NCI-H226 (cell line): Measurements from ENCODE around the gene ILF3.

Experiments
- DNase-seq: peaks from one replicate; pipeline ENCODE4 v3.0.0-alpha.2; 2015

ILF3 gene

DNA sequence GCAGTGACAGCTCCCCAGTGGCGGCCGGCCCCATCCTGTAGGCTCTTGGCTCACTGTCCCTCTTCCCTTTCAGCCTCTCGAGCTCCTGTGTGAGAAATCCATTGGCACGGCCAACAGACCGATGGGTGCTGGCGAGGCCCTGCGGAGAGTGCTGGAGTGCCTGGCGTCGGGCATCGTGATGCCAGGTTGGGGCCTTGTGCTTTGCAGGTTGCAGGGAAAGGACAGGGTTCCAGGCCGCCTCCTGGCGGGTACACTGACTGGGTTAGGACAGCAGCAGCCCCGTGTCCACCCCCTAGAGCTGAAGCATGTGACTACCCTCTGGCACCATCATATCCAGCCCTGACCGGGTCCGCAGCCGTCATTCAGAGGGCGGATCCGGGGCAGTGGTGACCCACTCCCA is 25.6 kb downstream of the ILF3 start:
- DNase-seq = no peak

DNA sequence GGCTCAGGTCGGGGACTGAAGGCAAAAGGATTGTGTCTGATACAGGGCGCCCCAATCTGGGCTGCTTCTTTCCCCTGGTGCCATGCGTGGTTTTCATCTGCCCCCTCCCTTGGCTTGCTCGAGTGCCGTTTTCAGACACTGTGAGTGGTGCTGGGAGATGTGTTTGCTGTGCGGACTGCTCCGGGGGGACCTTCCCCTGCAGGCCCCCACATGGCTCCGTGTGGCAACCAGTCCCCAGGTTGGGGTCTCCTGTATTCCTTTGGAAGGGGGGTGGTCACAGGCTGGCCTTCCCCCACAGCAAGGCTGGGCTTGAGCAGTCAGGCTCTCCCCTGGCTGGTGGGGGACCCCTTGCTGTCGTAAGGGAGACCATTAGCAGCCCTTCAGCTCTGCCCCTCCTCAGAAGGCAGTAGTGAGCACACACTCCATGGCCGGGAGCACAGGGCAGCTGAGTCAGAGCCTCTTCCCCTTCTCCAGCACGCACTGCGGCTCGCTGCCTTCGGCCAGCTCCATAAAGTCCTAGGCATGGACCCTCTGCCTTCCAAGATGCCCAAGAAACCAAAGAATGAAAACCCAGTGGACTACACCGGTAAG is 26.5 kb downstream of the ILF3 start:
- DNase-seq = no peak

DNA sequence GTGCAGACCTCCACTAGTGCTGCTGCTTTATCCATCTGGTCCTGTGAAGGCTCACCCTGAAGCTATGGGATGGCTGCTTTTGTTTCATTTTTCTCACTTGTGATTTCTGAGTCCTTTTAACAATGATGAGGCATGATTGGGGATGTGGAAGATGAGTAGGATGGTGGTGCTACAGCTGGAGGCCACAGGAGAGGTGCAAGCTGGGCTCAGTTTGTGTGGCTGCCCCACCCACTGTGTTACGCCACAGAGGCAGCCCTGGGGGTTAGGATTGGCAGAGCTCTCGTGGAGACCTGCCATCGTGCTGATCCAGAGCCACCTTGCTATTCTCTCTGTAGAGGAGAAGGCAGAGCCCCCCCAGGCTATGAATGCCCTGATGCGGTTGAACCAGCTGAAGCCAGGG is 27.5 kb downstream of the ILF3 start:
- no peak for DNase-seq

DNA sequence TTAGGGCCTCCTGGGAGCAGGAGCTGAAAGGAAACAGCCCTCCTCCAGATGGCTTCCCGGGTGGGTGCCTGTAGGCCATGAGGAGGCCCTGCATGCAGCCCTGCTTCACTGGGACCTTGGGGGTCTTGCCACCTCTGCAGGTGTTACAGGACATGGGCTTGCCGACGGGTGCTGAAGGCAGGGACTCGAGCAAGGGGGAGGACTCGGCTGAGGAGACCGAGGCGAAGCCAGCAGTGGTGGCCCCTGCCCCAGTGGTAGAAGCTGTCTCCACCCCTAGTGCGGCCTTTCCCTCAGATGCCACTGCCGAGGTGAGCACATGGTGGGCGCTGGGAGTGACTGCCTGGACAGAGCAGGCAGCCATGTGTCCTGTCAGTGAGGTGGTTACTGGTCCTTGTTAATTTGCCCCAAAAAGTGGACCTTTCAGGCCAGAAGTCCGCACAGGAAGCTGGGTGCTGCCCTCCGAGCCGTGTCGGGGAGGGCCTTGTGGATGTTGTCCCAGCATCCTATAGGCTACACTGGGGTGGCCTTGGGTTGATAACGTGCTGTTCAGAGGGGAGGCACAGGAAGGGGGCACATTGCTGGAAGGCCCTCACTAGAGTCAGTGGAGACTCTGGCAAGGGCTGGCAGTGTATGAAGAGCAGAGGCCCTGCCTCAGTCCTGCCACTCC is 28.4 kb downstream of the ILF3 start:
- no peak for DNase-seq

DNA sequence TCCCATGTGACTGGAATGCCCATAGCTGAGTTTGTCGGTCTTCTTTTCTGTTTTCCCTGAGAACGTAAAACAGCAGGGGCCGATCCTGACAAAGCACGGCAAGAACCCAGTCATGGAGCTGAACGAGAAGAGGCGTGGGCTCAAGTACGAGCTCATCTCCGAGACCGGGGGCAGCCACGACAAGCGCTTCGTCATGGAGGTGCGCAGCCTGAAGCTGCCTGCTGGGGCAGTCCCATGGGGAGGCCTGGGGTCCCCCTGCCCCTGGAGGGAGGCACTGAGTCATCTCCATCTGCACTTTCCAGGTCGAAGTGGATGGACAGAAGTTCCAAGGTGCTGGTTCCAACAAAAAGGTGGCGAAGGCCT is 28.9 kb downstream of the ILF3 start:
- DNase-seq = no peak

DNA sequence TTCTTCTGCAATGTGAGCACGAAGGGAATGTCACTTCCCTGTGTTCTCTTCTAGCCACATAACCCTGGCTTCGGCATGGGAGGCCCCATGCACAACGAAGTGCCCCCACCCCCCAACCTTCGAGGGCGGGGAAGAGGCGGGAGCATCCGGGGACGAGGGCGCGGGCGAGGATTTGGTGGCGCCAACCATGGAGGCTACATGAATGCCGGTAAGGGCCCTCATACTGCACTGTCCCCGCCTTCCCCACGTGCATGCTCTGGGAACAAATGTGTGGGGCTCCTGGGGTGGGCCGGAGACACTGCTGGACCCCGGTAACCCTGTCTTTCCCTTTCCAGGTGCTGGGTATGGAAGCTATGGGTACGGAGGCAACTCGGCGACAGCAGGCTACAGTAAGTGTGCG is 29.4 kb downstream of the ILF3 start:
- no peak for DNase-seq

DNA sequence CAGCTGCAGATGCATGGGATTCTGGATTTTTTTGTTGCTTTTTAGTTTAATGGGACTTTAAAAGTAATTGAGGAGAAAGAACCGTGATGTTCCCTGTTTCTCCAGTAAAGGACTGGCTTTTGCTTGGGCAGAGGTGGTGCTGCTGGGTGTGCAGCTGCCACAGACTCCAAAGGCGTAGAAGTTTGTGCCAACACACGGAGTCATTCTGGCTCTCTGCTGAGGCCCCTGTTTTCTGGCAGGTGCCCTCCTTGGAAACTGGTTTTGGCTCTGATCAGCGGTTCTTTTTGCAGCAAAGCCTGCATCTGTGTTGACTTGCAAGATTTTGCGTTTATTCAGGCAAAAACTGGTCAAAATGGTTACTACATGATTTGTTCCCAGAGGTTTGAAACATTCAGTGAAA is 31.1 kb downstream of the ILF3 start:
- DNase-seq = no peak

DNA sequence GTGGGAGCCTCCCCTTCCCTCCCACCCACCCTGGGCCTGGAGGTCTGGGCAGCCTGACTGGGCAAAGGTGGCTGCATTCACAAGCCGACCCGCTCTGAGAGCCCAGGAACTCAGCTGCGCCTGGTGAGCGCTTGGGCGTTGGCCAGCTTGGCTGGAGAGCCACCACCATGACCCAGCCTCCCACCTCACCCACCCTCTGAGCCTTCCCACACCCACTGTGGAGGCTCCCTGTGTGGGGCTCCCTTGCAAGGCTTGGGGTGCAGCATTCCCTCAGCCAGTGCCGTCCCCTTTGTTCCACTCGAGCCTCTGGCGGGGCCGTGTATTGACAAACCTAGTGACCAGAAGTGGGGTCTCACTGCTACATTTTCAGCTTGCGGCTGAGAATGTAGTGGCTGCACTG is 32.0 kb downstream of the ILF3 start:
- DNase-seq = no peak

DNA sequence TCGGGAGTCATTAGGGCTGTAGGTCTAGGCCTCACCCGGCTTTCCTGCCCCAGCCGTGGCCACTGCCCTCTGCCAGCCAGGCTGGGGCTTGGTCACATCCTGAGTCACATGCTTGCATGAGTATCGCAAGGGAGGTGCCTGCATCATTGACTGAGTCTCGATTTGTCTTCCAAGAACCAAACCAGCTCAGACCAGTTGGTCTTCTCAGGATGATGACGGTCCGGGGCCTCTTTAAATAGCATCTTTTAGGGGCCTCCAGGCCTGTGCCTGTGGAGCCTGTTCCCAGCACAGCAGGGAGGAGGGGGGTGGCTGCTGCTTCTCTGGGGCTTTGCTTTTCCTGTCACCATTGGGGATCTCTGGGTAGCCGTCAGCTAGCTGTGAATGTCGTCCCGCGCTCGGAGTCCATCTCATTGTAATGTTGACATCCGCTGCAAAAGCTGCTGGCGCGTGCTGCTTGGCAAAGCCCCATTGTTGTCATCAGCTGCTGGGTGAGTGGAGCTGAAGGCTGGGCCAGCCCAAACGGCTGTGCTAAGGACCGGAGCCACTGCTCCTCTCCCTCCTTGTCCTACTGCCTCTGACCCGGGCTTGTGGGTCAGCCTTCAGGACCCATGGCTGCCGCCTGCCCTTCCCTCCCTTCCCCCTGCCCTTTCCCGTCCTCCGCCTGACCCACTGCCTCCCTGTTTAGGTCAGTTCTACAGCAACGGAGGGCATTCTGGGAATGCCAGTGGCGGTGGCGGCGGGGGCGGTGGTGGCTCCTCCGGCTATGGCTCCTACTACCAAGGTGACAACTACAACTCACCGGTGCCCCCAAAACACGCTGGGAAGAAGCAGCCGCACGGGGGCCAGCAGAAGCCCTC is 32.7 kb downstream of the ILF3 start:
- no peak for DNase-seq

DNA sequence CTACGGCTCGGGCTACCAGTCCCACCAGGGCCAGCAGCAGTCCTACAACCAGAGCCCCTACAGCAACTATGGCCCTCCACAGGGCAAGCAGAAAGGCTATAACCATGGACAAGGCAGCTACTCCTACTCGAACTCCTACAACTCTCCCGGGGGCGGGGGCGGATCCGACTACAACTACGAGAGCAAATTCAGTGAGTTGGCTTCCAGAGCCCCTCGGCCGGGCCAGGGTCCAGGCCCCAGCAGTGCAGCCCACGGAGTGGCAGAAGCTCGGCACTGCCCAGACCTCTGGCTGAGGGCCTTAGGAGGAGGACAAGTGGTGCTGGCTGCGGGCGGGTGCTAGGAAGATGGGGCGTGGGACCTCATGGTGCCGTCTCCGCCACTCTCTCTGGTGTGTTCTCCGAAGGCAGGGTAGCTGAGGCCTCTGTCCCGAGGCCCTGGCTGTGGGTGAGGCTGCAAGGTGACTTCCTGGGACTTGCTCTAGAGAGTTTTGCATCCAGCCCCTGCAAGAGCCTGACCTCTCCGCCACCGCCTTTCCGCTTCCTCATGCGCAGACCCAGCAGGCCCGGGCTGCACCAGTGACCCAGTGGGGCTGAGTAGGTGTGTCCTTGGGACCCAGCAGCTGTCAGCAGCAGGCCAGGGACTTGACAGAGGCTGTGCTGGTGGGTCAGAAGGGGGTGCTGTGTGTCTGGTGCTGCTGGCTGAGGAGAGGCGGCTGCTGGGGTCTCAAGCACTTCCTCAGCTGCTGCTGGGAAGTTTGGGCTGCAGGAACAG is 33.6 kb downstream of the ILF3 start:
- DNase-seq = no peak

DNA sequence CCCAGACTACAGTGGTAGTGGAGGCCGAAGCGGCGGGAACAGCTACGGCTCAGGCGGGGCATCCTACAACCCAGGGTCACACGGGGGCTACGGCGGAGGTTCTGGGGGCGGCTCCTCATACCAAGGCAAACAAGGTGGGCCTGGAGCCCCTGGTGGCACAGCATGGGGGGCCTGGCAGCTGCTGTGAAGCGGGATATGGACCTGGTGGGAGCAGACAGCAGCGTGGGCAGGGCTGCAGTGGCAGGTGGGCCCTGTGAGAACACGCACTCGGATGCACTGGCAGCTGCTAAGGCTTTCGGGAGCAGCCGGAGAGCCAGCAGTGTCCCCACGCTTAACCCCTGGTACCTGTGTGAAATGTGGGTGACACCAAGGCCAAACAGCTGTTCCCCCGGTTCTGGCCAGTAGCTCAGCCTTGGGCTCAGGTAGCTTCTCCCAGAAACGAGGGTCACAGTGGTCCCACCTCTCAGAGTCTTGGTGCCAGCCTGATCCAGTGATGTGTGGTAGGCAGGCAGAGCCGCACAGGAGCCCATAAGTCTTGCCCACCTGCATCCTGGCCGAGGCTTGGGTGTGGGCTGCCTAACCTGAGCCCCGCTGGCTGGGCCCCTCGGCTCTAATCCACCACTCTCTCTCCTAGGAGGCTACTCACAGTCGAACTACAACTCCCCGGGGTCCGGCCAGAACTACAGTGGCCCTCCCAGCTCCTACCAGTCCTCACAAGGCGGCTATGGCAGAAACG is 34.6 kb downstream of the ILF3 start:
- DNase-seq = no peak

DNA sequence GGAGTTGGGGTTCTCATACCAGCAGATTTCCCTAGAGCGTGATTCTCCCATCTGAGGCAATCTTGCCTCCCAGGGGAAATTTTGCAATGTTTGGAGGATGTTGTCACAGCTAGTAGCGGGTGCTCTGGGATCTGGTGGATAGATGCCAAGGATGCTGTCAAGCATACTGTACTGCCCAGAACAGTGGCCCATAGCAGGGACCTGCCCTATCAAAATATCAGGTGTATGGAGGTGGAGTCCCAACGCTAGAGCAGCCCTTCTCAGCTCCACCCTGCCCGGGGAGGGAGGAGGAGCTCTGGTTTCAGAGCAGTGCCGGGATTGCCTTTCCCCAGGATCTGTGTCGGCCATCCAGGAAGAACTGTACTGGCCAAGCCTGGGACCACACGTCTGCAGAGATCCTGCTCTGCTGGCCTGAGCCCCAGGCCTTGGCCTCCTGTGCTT is 36.2 kb downstream of the ILF3 start:
- DNase-seq = peak; percentile 20

DNA sequence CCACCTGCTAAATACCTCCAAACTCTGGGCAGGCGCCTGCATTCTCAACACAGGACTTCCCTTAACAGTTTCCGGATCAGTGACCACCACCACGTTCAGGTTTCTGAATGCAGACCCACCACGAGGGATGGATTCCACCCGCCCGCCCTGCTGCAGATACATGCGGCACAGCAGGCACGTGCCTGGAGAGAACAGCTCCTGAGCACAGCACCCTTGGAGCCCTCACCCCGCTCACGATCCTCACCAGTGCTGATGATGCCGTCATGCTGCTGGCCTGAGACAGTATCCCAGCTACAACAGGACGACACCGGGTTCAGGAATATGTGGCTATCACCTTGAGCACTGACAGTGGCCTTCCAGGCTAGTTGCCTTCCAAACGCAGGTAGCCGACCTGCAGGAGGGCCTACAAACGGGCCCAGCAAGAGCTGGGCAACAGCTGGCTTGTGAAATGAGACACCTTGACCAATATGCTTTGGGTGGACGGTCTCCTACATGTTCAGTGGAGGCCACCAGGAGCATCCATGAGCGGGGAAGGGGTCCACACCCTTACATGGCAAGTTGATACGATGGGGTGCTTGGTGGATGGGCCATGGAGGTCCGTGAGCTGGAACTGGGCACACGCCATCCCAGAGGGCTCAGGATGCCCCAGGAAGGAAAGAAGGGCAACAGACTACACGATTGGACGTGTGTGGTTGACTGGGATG is 37.2 kb downstream of the ILF3 start:
- no peak for DNase-seq

DNA sequence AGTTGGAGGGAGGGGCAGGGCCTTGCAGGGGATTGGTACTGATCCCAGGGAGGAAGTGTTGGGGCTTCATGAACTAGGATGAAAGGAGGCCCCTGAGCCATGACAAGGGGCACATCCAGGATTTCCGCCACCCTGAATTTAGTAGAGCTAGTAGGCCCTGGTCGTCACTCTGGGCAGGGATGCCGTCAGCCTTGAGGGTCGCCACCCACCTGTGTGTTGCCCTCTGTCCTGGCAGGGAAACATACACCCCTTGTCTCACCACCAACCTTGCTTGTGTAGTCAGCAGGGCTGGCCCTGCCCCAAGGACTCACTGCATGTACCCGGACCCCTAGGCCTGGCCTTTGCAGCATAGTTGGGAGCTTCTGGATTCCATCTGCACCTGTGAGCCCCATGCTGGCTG is 37.7 kb downstream of the ILF3 start:
- DNase-seq = no peak

DNA sequence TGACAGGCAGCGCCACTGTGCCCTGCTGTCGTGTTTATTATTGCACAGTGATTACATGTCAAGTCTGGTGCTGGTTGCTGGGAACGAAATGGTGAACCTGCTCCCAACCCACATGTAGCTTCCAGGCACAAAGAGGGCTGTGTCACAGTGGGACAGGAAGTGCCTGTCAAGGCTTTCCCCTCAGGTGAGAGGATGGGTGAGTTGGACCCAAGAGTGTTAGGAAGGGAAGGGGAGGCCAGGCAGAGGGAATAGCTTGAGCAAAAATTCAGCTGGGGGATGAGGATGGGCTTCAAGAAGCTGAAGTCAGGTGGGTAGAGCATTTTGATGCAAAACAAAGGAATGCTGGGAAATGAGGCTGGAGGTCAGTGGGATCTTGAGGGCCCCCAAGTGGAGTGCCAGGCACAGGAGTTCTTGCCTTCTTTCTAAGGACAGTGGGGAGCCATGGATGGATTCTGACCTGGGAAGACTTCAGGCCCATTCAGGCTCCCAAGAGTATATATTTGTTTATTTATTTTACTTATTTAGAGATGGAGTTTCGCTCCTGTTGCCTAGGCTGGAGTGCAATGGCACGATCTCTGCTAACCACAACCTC is 38.6 kb downstream of the ILF3 start:
- no peak for DNase-seq

DNA sequence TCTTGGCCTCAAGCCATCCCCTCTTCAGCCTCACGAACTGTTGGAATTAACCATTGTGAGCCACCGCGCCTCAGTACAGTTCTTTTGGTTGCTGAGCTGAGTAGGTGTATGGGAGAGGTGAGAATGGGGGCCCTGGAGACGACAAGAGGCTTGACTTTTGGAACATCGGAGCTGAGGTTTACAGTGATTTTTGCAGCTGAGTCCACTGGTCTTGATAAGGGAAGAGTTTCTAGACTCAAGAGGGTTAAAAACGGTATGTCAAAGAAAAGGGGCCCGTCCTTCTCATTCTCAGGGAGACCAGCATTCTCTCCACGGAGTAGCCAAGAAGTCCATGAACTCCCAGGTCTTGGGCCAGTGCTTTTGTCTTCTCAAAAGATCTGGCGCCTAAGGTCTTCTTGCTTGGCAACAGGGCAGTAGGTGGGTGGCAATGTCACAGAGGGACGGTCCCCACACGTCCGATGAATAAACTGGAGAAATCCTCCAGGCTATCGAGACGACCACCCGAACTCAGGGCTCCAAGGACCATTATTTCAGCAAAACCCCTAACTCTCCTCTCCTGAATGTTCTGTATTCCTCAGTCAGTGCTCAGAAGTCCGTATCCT is 40.7 kb downstream of the ILF3 start:
- no peak for DNase-seq

DNA sequence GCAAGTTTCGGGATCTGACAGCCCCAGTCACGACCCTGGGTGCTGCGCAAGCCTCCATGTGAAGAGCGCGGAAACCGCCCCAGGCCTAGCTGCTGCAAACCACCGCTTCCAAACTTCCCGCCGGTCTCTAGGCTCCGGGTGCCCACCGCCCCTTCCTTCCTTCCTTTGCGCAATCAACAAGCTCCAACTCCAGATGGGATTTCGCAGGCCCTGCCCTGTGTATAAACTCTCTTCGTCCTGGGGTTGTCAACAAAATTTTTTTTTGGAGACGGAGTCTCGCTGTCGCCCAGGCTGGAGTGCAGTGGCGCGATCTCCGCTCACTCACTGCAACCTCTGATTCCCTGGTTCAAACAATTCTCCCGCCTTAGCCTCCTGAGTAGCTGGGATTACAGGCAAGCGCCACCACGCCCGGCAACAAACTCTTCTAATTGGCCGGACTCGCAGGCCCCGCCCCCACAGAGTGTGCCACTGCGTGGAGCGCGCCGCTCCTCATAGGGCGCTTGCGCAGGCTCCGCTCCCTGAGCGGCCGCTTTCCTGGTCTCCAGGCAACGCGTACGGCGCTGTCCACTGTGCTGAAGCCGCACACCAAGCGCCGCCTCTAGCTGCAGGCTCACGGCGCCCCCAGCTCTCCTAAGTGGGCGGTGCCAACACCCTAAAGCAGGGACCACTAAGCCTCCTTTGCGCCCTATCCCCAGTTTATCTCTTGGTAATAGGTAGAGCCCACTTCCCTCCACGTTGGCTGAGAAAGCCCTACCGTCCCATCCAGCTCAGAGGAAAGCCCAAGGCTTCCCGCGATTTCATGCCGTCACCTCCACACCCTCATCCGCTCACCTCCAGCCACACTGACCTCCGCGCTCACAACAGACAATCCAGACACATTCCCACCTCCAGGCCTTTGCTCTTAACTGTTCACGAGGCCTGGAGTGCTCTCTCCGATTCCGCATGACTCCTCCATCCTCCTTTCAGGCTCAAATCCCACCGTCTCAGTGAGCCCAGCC is 41.6 kb downstream of the ILF3 start:
- DNase-seq = peak; percentile 90

DNA sequence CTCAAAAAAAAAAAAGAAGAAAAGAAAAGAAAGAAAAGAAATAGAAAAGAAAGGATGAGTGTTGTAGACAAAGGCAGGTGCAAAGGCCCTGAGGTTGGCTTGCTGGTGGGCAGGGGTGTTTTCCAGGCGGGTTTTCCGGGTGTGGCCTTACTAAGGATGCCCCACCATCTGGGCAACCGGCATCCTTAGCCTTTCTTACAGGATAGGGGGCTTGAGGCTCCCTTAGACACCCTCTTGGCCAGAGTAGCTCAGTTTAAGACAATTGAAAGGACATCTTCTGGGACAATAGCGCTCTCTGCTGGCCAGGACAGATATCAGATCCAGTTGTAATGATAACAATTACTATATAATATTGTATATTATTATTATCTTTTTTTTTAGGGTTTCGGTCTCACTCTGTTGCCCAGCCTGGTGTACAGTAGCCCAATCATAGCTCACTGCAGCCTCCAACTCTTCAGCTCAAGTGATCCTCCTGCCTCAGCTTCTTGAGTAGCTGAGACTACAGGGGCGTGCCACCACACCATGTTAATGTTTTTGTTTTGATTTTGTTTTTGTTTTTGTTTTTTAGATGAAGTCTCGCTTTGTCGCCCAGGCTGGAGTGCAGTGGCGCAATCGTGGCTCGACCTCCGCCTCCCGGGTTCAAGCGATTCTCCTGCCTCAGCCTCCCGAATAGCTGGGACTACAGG is 45.6 kb downstream of the ILF3 start:
- DNase-seq = peak; percentile 27

DNA sequence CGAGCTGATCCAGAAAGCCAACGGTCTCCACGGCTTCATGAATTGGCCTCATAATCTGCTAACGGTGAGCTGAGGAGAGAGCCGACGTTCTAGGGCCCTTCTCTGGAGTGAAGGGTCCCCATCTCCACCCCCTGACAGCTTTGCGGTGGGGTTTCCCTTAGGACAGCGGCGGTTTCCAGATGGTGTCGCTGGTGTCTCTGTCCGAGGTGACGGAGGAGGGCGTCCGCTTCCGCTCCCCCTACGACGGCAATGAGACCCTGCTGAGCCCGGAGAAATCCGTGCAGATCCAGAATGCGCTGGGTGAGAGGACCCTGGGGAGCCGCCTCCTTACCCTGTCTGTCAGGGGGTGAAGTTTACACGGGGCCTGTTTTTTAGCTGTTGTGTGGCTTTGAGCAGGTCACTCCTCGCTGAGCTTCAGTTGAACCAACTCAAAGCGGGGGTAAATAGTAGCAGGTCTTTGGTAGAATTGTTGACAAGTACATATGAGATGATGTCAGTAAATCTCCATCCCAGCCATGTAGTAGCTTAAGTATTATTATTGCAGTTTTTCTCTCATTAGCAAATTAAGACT is 47.9 kb downstream of the ILF3 start:
- no peak for DNase-seq
